ENCODE measurements around the gene INAFM2. TPM values are rescaled to one million over a fixed set of nuclear protein-coding genes. Genes with fewer than 3 reads are reported as not detected.
A peak's percentile ranks its signal among the peaks of the same experiment; 100 is the strongest.

The INAFM2 gene
- total RNA-seq, 1 donor from 2014 or later: 14.8 TPM

DNA sequence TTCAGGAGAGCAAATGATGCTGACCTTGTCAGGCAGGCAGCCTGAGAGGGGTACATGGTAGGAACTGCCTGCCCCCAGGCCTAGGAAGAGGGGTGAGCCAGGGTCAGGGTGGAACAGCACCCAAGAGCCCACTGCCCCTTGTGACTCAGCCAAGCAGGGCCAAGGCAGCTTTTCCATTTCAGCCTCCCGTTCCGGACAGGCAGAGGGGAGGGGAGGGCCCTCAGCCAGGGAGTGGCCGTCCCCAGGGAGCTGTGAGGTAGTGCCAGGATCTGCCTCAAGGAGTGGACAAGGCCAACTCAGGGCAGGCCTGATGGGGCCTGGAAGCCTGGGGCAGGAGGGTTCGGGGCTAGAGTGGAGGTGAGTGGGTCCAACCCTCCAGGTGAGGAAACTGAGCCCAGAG, 35.5 kb upstream of the INAFM2 start:
- no peak for DNase-seq

DNA sequence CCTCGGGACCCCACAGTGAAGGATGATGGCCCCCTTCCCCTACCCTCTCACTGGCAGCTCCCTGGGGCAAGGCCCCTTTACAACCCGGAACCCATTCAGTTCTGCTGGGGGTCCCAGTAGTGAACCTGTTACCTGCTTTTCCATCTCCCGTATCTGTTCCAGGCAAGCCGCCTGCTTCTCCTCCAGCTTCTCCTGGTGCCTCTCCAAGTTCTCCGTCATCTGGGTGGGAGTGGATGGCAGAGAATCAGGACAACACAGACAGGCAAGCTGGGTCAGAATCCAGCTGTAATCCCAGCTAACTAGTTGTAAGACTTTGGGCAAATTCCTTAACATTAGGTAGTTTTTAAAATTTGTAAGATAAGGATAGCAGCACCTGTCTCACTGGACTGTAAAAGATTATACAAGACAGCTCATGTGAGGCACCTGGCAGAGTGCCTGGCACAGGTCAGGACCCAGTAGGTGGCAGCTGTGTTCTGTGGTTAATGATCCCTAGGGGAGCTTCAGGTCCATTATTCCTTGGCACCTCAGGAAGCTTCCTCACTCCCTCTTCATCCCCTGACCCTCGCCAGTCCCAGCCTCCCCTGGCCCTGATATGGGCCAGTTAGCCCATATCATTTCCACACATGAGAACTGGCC, 34.2 kb upstream of the INAFM2 start:
- DNase-seq: no peak

DNA sequence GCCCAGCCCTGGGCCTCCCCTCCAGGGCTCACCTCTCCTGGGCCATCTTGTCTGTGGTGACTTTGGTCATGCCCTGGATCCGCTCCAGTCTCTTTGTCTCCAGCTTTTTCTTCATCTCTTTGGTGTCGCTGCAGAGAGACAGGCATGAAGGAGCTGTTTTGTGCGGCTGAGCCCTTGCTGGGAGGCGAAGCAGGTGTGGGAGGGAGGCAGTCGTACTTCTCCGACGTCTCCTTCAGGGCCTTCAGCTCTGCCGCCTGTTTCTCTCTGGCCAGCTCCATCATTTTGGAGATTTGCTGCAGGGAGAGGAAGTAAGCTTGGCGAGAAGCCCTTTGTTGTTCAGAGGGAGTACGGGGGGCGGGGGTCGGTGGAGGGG, 33.0 kb upstream of the INAFM2 start:
- no peak for DNase-seq

DNA sequence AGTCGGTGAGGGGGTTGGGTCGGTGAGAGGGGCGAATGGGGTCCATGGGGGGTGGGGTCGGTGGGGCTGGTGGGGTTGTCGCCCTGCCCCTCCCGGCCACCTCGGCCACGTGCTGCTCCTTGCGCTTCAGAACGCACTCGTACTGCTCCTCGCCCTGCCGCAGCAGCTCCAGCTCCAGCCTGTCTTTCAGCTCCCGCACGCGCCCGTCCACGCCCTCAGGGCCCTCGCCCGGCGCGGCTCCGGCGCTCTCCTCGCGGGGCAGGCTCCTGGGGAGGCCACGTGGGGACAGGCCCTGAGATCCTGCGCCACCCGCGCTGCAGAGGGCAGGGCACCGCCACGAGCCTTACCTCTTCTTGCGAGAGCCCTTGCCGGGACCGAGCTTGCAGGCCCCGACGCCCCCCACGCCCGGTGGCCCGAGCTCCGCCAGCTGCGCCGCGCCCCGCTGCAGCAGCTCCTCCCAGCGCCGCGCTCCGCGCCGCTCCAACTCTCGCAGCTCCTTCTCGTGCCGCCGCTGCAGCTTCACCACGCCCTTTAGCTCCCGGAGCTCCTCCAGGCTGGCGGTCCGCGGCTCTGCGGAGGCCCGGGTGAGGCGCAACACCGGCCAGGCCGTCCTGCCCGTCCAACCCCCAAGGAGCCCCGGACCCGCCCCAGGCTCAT, 32.4 kb upstream of the INAFM2 start:
- no peak for DNase-seq

DNA sequence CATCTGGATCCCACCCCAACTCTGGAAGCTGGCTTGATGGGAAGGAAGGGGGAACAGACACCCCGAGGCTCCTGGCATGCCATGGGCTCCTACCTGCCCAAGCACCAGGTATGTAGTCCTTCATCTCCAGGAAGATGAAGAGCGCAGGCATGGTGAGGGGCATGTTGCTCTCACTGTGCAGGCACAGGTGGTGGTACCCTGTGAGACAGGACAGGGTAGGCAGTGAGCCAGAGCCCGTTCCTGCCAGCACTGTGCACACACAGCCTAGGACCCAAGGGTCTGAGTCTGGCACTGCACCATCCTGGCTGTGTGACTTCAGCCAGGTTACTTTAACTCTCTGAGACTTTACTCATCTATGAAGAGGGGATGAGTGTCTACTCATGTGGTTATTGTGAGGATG, 31.2 kb upstream of the INAFM2 start:
- no peak for DNase-seq

DNA sequence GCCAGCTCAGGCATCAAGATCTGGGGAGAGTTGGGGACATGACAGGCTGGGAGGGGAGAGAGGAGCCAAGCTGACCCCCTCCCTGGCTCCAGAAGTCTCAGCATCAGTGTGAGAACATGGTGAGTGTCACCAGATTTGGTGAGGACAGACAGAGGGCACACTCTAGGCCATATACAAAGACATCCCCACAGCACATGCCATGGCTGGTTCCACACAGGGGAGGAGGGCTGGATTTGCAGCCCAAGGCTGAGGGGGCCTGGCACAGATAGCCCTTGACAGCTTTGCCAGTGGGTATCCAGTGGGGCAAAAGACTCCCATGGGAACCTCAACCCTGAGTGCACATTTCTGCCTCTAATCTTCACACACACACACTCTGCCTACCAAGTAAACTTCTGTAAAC, 30.5 kb upstream of the INAFM2 start:
- DNase-seq: no peak

DNA sequence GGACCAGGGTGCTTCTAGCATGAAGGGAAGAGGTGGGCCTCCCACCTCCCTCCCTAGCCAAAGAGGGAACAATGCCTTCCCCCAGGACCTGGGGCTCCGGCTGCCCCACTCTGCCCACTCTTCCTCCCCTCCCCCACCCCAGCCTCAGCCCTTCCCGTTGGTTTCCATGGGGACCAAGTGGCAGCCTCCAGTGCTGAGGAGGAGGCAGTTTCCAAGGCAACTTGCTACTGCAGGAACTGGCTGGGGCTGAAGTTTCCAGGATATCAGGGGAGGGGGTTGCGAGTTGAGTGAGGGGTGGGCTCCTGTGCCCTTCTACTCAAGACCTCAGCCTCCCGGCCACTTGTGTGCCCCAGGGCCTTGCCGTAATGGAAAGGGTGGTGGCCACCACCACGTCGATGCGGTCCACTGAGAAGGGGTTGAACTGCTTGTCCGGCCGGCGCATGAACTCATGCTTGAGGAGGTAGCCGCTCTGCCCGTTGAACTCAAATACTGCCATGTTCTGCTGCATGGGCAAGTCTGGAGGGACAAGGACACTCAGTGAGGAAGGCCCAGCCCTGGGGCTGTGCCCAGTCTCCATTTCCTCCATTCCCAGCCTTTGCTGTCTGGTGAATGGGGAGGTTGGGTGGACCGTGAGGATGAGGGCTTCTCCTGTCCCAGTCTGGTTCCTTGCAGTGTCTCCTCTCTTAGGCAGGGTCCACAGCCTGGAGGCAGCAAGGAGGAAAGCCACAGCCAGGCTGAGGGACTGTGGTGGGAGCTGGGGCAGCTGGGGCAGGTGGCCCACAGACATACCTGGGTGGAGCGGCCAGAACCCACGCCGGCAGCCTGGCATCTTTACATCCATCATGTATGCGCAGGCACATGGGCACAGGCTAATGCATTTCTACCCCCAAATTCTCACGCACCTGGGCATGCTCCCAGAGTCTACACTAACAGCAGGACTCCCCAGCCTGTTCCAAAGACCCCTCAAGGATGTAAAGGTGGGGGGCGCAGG, 29.3 kb upstream of the INAFM2 start:
- DNase-seq: peak; percentile 22

DNA sequence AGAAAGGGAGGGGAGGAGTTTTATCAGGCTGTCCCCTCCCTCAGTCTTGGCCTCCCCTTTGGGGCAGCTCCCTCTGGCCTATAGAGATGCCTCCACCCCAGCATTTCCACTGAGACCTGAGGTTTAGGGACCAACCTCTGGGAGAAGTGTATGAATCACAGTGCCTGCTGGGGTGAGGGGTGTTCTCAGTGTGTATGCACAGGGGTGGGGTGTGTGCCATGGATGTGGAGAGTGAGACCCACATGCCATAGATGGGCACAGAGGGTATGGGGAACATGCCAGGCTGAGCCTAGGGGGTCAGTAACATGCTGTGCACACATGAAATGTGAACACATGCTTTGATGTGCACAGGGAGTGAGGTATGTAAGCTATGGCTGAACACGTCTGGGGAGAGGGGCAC, 28.2 kb upstream of the INAFM2 start:
- DNase-seq: no peak

DNA sequence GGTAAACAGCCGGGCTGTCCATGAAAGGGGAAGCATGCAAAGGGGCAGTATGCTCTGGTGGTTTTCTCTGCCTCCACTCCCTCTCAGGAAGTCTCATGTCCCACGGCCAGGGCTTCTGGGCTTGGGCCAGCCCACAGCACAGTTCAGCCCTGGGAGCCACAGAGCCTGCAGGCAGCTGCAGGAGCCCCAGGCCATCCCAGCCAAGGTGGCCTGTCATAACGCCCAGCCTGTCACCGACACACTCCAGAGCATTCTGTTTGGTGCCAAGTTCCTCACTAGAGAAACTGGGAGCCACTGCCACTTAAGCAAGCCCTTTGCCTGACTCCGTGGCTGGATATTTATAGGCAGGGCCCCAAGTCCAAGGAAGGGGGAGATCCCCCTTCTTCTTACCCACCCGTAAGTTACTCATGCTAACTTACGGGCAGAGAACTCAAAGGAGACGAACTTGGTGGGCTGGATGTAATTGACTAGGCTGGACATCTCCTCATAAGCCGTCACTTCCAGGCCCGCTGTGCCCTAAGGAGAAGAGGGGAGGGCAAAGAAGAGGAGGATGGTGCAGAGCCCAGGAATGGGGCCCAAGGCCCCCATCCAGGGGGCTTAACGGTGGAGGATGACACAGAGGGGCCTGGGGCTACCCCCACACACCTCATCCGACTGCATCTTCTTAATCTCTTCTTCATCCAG, 27.5 kb upstream of the INAFM2 start:
- no peak for DNase-seq

DNA sequence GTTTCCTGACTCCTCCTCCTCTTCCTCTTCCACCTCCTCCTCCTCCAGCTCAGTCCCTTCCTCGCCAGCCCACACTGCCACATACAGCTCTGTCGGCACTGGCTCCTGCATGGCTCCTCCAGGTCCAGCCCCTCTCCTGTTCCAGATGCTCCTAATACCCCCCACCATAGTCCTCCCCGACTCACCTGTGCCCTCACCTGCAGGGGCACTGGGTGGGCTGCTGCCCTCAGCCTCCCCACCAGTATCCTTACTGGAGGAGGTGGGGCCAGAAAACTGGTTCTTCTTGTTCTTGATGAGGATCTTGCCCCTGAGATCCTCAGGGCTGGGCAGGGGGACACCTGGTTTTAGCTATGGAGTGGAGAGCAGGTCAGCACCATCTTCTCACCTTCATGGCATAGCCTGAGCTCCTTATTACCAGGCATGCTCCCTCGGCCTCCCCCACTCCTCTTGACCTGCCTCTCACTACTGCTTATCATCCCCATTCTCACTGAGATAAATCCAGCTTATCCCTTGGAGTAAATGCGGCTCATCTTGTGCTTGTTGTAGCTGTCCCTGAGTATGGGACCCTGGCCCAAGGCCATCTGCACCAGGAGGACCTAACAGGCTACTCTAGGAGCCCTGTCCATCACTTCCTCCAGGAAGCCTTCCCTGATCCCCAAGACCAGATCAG, 26.8 kb upstream of the INAFM2 start:
- no peak for DNase-seq

DNA sequence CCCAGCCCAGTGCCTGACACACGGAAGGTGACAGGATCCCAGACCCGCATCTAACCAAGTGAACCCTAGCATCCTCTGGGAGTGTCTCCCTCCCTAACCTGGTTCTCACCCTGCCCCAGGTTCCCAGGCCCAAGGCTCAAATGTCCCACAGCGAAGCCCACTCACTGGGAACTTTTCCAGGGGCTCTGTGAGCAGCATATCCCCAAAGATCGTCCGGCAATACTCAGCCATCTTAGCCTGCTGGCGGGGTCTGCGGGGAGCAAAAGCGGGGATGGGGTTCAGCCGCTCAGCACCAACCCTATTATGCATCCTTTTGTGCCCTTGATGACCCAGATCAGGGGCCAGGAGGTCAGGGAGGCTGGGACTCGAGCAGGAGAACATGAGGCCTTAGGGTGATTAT, 26.1 kb upstream of the INAFM2 start:
- DNase-seq: no peak

DNA sequence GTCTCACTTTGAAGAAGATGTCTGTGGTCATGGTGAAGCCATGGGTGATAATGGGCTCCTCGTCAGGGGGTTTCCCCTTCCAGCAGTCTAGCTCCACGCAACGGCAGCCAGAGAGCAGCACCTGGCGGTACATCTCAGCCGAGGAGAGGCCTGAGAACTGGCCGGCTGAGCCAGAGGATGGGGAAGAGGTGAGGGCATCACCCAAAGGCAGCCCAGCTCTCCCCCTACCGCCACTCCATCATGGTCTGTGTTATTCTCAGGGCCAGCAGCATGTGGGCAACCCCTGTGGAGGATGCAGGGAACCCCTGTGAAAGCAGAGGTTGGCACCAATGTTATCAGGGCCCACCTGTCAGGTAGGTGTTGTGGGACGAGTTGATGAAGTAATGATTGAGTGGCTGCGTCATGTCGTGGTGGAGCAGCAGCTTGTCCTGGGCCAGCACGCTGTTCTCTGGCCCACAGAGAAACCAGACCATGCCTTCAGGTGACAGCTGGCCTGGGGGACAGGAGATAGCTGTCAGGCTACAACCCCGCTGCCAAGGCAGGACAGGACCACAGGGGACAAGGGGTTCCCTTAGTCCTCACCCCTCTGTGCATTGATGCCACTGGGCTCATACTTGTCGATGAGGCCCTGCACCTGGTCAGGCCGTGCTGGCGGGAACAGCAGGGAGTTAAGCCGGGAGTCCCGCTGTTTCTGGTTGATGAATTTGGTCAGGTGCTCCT, 25.1 kb upstream of the INAFM2 start:
- no peak for DNase-seq

DNA sequence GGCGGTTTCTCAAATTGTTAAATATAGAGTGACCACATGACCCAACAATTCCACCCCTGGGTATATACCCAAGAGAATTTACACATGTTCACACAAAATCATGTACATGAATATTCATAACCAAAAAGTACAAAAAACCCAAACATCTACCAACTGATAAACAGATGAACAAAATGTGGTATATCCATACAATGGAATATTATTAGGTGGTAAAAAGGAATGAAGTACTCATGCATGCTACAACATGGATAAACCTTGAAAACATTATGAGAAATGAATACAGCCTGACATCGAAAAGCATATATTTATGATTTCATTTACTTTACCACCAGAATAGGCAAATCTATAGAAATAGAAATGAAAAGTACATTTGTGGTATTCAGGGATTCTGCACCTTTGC, 23.1 kb upstream of the INAFM2 start:
- DNase-seq: no peak

DNA sequence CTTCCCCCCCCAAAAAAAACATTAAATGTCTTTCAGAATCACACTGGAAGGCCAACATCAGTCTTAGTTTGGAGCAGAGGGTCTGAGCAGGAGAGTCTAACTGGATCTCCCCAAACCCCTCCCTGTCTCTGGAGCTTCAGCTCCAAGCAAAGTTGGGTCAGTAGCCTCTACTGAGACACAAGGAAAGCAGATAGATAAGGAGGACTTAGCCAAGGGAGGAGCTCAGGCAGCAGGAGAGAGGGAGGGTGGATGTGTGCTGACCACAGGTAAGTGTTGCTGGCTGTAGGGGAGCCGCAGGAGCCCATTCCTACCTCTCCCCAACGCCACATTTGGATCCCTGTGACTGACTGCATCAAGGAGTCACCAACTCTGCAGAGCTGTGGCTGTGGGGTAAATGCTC, 22.7 kb upstream of the INAFM2 start:
- no peak for DNase-seq

DNA sequence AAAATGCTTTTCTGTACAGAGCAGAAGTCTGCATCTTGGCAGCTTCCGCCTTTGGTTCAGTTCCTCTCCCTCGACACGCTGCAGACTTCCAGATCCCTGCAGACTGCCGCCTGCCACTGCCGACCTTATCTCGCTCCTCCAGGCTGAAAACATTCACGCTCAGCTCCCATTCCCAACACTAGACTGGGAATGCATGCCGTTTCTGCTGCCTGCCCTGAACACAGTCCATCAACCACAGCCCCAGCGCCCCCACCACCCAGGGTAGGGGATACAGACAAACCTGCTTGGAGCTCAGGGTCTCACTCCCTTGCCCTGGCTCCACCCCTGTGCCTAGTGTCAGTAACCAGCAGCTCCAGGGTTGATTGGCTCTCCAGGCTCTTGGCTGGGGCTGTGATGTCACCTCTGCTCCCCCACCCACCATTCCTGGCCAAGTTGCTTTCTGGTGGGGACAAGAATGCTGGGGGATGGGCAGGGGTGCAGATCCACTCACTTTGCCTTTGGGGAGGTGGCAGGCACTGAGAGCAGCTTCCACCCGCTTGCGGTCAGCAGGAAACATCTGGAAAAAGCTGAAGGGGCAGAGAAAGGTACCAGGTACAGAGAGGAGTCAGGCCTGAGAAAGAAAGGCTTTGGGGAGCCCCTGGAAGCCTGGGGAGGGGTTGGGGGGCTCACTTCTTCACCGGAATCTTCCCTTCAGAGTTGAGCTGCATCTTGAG, 21.9 kb upstream of the INAFM2 start:
- no peak for DNase-seq

DNA sequence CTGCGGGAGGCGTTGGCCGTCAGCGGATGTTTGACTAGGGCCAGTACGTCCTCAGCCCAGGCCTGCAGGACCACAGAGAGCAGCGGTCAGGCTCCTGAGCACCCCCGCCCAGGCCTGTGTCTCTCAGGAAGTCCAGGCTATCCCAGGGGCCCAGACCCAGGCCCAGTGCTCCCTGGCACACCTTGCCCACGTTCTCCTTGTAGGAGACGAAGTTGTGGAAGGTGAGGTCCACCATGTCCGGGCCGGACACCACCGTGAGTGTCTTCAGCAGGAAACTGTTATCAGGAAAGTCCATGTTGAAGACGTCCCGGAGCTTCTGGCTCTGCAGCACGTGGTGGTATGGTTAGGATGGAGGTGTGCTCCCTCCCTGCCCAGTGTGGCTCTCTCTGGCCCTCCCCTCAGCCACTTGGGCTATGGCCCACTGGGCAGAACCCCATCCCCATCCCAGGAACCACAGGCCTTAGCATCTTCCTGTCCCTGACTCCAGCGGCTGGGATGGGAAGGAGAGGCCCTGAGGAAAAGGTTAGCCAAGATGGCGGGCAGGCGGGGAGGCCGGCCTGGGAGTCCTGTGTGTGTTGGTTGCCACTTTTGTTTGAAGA, 21.1 kb upstream of the INAFM2 start:
- no peak for DNase-seq

DNA sequence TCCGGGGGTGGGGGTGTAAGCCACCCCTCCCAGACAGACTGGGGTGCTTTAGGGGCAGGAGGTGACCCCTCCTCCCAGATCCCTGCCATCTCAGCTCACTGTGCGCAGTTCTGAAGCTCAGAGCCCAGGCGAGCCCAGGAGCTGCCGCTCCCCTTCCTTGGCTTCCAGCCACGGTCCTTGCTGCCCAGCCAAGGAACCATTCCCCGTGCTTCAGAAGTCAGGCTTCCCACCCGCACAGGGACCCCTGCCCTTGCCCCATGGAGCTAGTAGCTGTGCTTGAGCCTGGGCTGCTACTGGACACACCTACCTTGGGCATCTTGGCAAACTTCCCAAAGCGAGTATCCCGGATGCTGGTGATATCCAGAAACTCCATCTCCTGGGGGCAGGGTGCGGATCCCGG, 20.5 kb upstream of the INAFM2 start:
- no peak for DNase-seq

DNA sequence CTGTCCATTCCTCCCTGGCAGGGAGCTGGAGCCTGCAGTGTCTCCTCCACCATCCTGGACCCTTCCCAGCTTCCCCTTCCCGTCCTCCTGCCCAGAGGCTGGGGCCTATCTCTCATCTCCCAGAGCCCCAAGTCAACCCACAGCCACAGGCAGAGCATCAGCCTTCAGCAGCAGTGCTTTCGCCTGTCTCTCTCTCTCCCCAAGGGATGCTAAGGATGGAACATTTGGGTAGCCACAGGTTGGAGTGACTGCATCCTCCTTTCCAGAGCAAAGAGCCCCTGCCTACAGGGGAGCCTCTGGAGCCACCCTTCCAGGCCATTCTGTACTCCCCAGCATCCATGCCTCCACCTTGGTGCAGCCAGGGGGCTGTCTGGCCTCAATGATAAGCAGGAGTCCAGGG, 19.9 kb upstream of the INAFM2 start:
- DNase-seq: no peak

DNA sequence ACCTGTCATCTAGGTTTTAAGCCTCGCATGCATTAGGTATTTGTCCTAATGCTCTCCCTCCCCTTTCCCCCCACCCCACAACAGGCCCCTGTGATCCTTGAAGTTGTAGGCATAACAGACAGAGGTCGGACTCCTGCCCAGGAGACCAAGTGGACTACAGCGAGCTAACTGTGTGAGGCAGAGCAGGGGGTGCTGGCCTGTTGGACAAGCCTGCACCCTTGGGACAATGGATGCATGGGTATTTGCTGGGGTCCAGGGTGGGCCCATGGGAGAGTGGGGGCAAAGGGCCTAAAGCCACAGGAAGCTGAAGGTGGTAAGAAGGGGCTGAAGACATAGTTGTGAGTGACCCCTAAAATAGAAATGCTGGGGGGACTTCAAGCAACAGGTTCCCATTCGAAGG, 18.2 kb upstream of the INAFM2 start:
- no peak for DNase-seq

DNA sequence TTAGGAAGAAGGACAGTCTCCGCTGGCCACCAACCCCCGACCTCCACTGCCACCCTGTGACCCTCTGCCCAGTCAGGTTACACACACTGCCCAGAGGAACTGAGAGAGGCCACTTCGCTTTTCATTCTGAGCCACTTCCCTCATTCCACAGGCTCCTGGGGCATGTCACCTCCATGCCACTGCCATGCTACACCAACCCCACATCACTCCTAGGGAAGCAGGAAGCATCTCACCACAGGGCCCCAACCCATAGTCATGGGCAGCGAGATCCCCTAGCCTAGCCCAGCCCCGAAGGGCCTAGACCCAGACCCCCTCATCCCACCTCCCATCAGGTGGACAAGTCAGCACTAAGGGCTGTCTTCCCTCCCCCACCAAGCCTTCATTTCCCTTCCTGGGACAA, 17.1 kb upstream of the INAFM2 start:
- DNase-seq: no peak
